ENCODE results near the gene PREP.
"Not testable (repeated sequence)": the region's sequence is repeated elsewhere in the genome, so short reads cannot be mapped to it uniquely, and the experiment has no call there.

PREP gene

DNA sequence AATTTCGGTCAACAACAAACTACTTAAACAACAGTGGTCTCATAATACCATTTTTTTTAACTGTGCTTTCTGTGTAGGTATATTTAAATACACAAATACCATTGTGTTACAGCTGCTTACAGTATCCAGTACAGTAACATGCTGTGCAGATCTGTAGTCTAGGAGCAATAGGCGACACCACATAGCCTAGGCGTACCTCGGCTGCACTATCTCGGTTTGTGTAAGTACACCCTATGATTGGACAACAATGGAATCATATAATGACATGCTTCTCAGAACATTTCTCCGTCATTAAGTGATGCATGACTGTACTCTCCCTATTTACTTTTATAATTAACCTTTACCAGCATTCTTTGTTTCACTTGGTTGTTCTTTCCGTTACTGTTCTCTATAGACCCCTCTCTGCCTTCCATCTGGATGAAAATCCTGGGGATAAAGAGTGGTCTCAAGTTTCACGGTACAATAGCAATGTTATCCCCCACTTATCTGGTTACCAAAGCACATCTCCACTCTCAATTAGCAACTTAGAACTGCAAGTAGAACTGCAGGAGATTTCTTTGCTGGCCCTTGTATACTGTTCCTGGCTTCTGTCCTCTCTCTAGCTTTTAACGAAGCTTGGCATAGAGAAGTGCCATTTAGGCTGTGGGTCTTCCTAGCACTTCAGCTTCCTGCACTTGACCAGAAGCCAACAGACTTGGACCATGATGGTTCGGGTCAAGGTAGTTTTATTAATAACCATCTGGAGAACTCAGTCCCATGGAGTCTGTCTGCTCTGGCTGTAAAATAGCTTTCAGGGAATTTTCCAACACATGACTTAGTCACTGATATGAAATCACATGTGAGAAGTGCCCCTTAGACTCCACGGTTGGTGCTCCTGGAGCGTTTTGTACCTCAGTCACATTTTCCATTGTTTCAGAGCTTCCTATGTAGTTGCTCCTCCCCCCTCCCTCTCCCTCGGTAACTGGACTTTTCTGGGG, 142.7 kb downstream of the PREP start:
- no peak for DNase-seq

DNA sequence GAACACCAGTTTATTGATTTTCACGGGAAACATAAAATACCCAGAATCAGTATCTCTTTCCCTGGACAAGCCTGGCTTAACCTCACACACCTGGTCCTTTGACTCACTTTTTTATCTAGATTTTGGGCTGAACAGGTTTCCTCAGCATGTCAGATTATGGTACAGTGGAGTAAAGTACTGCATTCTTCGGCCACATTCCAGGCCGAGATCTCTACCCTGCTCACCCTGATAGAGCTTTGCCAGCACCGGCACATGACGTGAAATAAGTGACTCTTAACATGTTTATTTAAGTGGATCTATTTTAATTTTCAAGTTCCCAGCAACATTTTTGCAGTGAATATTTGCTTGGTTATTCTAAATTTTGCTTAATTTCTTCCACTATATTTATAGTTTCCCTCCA, 144.1 kb downstream of the PREP start:
- DNase-seq, result no peak

DNA sequence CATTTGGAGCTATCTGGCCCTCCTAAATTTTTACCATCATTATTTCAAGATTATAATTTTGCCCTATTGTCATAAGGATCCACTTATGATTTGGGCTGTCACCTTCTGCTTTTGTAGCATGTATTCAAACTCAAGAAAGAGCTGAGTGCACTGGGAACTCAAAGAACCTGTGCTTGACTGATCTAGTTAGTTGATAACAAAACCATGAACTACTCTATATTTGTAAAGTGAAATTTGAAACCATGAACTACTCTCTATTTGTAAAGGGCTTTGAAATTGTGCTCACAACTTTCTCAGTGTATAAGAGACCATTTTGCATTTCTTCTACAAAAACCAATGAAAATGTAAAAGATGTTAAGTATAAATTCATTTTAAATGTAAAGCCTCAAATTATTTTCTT, 145.5 kb downstream of the PREP start:
- DNase-seq, result no peak

DNA sequence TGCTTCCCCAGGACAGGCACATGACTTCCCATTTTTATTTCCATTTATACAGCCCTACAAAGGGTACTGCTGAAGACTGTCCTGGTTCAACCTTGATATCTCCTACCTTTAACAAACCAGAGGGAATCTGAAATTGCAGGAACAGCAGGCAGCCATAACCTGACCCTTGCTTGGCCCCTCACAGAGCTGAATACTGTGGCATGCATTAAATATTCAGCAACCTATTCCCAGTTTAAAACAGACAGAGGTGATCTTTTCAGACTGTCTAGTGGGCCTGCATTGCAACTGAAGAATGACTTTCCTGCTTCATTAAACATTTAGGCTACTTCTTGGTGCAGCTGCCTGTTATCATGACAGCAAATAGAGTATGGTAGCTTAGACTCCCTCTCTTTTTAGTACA, 146.3 kb downstream of the PREP start:
- DNase-seq, result no peak

DNA sequence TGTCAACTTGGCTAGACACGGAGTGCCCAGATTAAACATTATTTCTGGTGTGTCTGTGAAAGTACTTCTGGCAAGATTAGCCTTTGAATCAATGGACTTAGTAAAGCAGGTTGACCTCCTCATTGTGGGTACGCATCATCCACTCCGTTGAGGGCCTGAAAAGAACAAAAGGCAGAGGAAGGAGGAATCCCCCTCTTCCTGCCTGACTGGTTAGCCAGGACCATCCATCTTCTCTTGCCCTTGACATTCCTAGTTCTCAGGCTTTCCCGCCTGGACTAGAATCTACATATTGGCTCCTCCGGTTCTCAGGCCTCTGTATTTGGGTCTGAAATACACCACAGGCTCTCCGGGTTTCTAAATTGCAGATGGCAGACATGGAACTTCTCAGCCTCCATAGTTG, 149.1 kb downstream of the PREP start:
- DNase-seq, result no peak

DNA sequence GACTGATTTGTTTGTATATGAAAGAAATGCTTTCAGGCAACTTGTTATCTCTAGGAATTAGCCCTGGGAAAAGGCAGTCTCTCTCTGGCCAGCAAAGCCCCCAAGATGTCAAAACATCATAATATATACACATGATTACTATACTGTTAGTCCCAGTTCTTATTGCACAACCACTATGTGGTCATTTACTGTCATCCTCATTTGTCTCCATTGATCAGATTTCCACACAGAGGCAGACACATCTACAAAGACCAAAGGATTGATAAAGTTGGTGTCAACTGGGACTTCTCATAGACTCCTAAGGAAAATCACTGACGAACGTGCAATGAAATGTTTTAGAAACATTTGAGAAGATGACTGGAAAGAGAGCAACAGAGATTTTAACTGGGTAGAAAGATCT, 151.2 kb downstream of the PREP start:
- no peak for DNase-seq

DNA sequence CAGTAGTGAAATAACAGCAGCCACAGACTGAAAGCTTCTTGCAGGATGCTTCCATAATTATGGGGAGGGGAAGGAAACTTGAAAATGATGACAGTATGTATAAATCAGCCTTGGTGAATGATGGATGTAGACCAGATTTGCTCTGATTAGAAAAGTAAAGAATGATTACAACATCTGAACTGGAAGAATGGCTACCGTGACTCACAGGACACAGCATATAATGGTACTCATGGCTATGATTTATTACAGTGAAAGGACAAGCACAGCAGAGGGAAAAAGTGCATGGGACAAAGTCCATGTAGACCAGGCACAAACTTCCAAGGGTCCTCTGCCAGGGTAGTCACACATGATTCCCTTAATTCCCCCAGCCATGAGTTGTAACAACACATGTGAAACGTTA, 152.3 kb downstream of the PREP start:
- DNase-seq, result no peak

DNA sequence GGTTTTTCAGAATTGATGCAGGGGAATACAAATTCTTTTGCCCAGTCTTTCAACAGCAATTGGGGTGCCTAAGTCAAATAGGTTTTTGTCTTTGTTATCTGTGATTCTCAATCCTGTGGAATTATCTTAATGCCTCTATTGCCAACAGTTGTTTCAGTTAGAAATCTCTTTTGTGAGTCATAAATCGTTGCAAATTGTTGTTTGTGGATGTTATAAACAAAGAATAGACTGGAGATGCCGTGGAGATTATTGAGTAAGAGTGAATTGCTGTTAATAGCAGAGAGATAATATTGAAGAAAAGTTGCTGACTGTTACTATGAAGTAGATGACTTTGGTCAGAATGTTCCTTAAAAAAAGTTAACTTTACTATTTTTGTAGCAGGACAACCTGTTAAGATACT, 159.4 kb downstream of the PREP start:
- no peak for DNase-seq

DNA sequence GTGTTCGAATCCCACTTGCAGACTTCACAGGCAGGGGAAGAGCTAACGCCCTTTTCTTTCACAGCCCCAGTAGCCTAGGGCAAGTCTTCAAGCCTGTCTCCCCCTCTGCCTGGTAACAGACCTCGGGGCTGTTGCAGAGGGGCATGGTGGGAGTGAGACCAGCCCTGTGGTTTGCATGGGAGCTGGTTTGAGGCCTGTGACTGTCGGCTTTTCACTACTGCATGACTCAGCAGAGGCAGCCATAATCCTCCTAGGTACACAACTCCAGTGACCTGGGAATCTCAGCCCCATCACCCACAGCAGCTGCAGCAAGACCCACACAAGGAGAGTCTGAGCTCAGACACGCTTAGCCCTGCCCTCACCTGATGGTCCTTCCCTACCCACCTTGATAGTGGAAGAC, 167.7 kb downstream of the PREP start:
- no peak for DNase-seq

DNA sequence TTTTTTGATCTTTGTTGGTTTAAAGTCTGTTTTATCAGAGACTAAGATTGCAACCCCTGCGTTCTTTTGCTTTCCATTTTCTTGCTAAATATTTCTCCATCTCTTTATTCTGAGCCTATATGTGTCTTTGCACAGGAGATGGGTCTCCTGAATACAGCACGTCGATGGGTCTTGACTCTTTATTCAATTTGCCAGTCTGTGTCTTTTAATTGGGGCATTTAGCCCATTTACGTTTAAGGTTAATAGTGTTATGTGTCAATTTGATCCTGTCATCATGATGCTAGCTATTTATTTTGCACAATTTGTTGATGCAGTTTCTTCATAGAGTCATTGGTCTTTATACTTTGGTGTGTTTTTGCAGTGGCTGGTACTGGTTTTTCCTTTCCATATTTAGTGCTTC, 171.1 kb downstream of the PREP start:
- DNase-seq, result not testable (repeated sequence)

Measured in SIG-M5 (cell line).